Measurements from ENCODE around the gene DDX17. TPM values are rescaled to one million over a fixed set of nuclear protein-coding genes. Genes with fewer than 3 reads are reported as not detected.

Gene DDX17
- total and polyA plus RNA-seq, 12 donors = 184 to 668 (median 430) TPM

DNA sequence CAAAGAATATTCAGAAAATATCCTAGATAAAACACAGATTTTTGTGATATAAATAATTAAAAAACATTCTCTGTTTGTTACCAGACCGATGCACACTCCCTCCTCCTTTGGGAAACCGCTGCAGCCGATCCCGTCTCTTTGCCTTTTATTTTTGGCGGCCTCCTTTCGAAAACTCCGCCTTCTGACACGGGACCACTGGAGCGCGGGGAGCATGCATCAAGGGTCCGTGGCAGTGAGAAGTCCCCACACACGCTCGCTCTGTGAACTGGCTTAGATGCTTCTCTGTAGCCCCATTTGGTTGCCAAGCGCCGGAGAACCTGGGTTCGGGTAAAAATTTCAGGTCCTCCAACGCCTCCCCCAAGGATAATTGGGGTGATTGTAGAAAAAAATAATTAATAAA is 17.0 kb downstream of the DDX17 start:
- peak overlapping the region in 1 of 5 donors; percentile 14 for H3K27ac ChIP-seq
- H3K4me1 ChIP-seq (replicated peaks in 1 of 2) = peaks cover 0 to 25% of the 10 kb centered on the region in 2 donors
- no peaks in the 10 kb centered on the region for H3K9me3 ChIP-seq (replicated peaks in 1 of 3)
- whole genome bisulfite sequencing, 4 donors = 89 to 92% (median 91%) methylated on average over 17 of the region's 17 CpGs
- H3K27me3 ChIP-seq = no peaks in the 10 kb centered on the region
- peak in 1 of 7 donors; percentile 52 for DNase-seq
- TF ChIP-seq, protein P1, sequence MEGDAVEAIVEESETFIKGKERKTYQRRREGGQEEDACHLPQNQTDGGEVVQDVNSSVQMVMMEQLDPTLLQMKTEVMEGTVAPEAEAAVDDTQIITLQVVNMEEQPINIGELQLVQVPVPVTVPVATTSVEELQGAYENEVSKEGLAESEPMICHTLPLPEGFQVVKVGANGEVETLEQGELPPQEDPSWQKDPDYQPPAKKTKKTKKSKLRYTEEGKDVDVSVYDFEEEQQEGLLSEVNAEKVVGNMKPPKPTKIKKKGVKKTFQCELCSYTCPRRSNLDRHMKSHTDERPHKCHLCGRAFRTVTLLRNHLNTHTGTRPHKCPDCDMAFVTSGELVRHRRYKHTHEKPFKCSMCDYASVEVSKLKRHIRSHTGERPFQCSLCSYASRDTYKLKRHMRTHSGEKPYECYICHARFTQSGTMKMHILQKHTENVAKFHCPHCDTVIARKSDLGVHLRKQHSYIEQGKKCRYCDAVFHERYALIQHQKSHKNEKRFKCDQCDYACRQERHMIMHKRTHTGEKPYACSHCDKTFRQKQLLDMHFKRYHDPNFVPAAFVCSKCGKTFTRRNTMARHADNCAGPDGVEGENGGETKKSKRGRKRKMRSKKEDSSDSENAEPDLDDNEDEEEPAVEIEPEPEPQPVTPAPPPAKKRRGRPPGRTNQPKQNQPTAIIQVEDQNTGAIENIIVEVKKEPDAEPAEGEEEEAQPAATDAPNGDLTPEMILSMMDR (IDR thresholded peaks at IDR 0.05) = no peak
- no peak for TF ChIP-seq POLR2A (IDR thresholded peaks at IDR 0.05)
- intact Hi-C loops (cut with DNase I) = no loop called here
- peaks cover 0 to 100% of the 10 kb centered on the region in 2 donors for H3K36me3 ChIP-seq (replicated peaks in 1 of 2)
- no peak overlapping the region for H3K4me3 ChIP-seq

DNA sequence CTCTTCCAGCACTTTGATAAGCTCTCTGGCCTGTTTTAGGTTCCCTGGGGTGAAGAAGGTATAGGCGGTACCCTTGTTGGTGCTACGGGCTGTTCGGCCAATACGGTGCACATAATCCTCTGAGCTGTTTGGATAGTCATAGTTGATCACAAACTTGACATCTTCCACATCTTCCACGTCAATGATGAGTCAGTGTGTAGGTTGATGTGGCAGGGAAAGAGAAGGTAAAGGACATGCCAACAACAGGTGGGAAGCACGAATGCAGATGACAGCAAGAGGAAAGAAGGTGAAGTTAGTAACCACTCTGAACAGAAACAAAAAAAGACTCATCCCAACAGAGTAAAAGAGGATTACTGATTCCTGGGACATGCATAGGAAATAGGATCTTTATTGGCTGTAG is 18.2 kb downstream of the DDX17 start:
- H3K4me1 ChIP-seq (replicated peaks in 1 of 2) = peaks cover 0 to 25% of the 10 kb centered on the region in 2 donors

DNA sequence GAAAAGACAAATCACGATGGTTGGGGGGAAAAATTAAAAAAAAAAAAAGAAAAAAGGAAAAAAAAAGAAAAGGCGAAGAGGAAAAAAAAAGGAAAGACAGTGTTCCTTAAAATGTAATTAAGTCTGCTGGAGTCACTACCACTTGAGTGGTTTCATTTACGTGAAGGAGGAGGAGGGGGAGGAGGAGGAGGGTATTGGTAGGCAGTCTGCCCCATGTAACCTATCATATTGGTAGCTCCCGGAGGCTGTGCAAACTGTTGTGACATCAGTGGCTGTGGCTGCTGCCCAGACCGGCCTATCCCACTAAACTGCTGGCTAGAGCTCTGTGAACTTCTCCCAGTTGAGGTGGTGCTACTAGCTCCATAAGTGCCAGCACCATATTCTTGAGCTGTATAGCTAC is 20.3 kb downstream of the DDX17 start:
- 53 to 68% (median 55%) methylated on average over 5 of the region's 5 CpGs for WGBS, 4 donors
- Histone ChIP-seq H3K36me3 (replicated peaks in 1 of 2) (peaks cover 0 to 100% of the 10 kb centered on the region in 2 donors), H3K27me3 (no peaks in the 10 kb centered on the region), H3K4me1 (replicated peaks in 1 of 2) (peaks cover 0 to 17% of the 10 kb centered on the region in 2 donors), H3K9me3 (replicated peaks in 1 of 3) (no peaks in the 10 kb centered on the region), H3K4me3 (no peak overlapping the region), H3K27ac (no peak overlapping the region)
- TF ChIP-seq, protein P1 (IDR thresholded peaks at IDR 0.05) = no peak
- intact Hi-C loops (cut with DNase I) = no loop called here
- DNase-seq = peak in 3 of 7 donors; percentile 36 to 70 (median 59)

More for the DNA sequence above, 18.2 kb downstream of the DDX17 start:
- TF ChIP-seq, protein P1 (IDR thresholded peaks at IDR 0.05) = no peak
- no peak for TF ChIP-seq POLR2A (IDR thresholded peaks at IDR 0.05)
- no peak overlapping the region for H3K4me3 ChIP-seq
- no peaks in the 10 kb centered on the region for H3K9me3 ChIP-seq (replicated peaks in 1 of 3)
- no peak overlapping the region for H3K27ac ChIP-seq
- intact Hi-C loops (cut with DNase I) = no loop called here
- H3K27me3 ChIP-seq = no peaks in the 10 kb centered on the region
- H3K36me3 ChIP-seq (replicated peaks in 1 of 2) = peaks cover 0 to 100% of the 10 kb centered on the region in 2 donors
- no peak for DNase-seq
- WGBS, 4 donors = 79 to 84% (median 81%) methylated on average over 6 of the region's 6 CpGs

DNA sequence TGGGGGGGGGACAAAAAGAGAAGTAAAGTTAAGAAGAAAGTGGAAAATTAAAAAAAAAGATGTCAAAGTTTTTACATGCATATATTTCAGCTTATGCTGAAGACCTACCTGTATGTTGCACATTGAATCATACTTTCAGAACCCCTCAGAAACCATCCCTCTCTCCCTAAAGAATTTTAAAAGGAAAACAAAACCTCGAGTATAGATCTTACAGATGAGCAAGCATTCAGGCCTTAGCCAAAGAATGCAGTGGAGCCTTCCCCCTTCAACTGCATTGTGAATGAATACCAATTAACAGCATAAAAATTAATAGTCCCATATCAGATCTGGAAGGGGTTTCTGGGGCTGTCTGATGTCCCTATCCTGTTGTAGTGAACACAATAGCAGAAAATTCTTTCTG is 21.9 kb downstream of the DDX17 start:
- H3K9me3 ChIP-seq (replicated peaks in 1 of 3) = no peaks in the 10 kb centered on the region
- 68 to 86% (median 81%) methylated on average over 1 of the region's 1 CpG for WGBS, 4 donors
- peaks cover 0 to 11% of the 10 kb centered on the region in 2 donors for H3K4me1 ChIP-seq (replicated peaks in 1 of 2)
- DNase-seq = no peak
- peaks cover 0 to 90% of the 10 kb centered on the region in 2 donors for H3K36me3 ChIP-seq (replicated peaks in 1 of 2)
- H3K27me3 ChIP-seq = no peaks in the 10 kb centered on the region
- H3K4me3 ChIP-seq = no peak overlapping the region
- TF ChIP-seq, protein P1 (IDR thresholded peaks at IDR 0.05) = no peak
- no peak for TF ChIP-seq POLR2A (IDR thresholded peaks at IDR 0.05)
- H3K27ac ChIP-seq = no peak overlapping the region
- intact Hi-C loops (cut with DNase I) = no loop called here

Measured in adrenal gland (tissue), 12 donors.